HCT116 (cell line): ENCODE measurements around the gene TUB. TPM values are rescaled to one million over a fixed set of nuclear protein-coding genes. Genes with fewer than 3 reads are reported as not detected.

Source experiments
- ATAC-seq: fragments of 200-7000 bp; cut with Tn5 transposase; 2 replicates; pipeline ENCODE4 v1.9.1; 2020; ENCODE audit warnings: mild to moderate bottlenecking, moderate library complexity
- BruUV-seq: library from RNA; stranded (reverse); fragments of 400-500 nt; replicated peaks from 2 replicates; lab custom pipeline; 2021; lab: Mats Ljungman, UMichigan
- CTCF ChIA-PET: fragments of 300-600 bp; sonication (Branson Sonifier 250); formaldehyde crosslinking; loops from one replicate; lab custom pipeline; 2021; ENCODE audit warnings: antibody characterized with exemption; lab: Charles Lee
- POLR2A ChIA-PET: fragments of 300-600, 350-600 bp; sonication (Branson Sonifier 250); formaldehyde crosslinking; loops from one replicate; lab custom pipeline; 2021; ENCODE audit warnings: antibody characterized with exemption; lab: Charles Lee
- RAD21 ChIA-PET, 2 experiments: fragments of 300-600 bp; sonication (Branson Sonifier 250); formaldehyde crosslinking; loops; one replicate each; lab custom pipeline; 2023; ENCODE audit warnings: low total read pairs in 2 of 2; ENCODE audit not compliant: uncharacterized antibody in 2 of 2, unreplicated experiment in 2 of 2, low non-redundant PET in 1 of 2; lab: Charles Lee
- DNase-seq: peaks from one replicate; pipeline ENCODE4 v3.0.0-alpha.2; 2010; ENCODE audit warnings: low read depth, low spot score
- H2AFZ ChIP-seq: fragments of 200-600 bp; shearing (Covaris generic), sonication (generic); 2 replicates; pipeline ENCODE4 v1.6.1; 2017; ENCODE audit warnings: low read depth, mixed run types, mixed read lengths, antibody characterized with exemption, low read length; ENCODE audit not compliant: poor library complexity, severe bottlenecking
- H3K27ac ChIP-seq: 2 replicates; pipeline ENCODE4 v1.5.1; 2012; ENCODE audit warnings: low read depth, low read length
- H3K27me3 ChIP-seq: fragments of 200-600 bp; sonication (generic); 2 replicates; pipeline ENCODE4 v1.6.1; 2016; ENCODE audit warnings: mixed run types, low read length, mixed read lengths; ENCODE audit not compliant: insufficient read depth
- H3K36me3 ChIP-seq, 2 experiments: fragments of 200-500 bp in 1 of 2; fragments of 200-600 bp in 1 of 2; sonication (Bioruptor generic) in 1 of 2; sonication (generic) in 1 of 2; 2 replicates each; pipeline versions ENCODE4 v1.5.1 to v1.6.1; 2014 to 2016; ENCODE audit warnings: low read length in 2 of 2, inconsistent platforms in 1 of 2, mixed read lengths in 1 of 2, mixed run types in 1 of 2; ENCODE audit not compliant: insufficient read depth in 2 of 2, control insufficient read depth in 1 of 2
- H3K4me1 ChIP-seq, 2 experiments: fragments of 200-600 bp in 1 of 2; sonication (generic) in 1 of 2; 2 replicates each; pipeline versions ENCODE4 v1.5.1 to v1.6.1; 2012 to 2017; ENCODE audit warnings: low read length in 2 of 2, inconsistent platforms in 1 of 2, mild to moderate bottlenecking in 1 of 2, mixed read lengths in 1 of 2, mixed run types in 1 of 2, moderate library complexity in 1 of 2; ENCODE audit not compliant: insufficient read depth in 2 of 2, control insufficient read depth in 1 of 2
- H3K4me2 ChIP-seq: fragments of 200-600 bp; sonication (generic); 2 replicates; pipeline ENCODE4 v1.6.1; 2017; ENCODE audit warnings: mixed run types, low read length, mixed read lengths
- H3K4me3 ChIP-seq, 2 experiments: fragments of 200-600 bp in 1 of 2; sonication (generic) in 1 of 2; replicated peaks in 1 of 2; 2 replicates each; pipeline ENCODE4 v1.5.1; 2011 to 2016; ENCODE audit warnings: low read length in 2 of 2, control low read depth in 1 of 2, low read depth in 1 of 2, mild to moderate bottlenecking in 1 of 2, mixed read lengths in 1 of 2, mixed run types in 1 of 2
- H3K79me2 ChIP-seq: fragments of 200-600 bp; sonication (generic); 2 replicates; pipeline ENCODE4 v1.6.1; 2017; ENCODE audit warnings: mild to moderate bottlenecking, mixed run types, low read length, moderate library complexity, mixed read lengths; ENCODE audit not compliant: insufficient read depth
- H3K9ac ChIP-seq: fragments of 200-600 bp; sonication (generic); 2 replicates; pipeline ENCODE4 v1.6.1; 2016; ENCODE audit warnings: low read length, mixed read lengths
- H3K9me2 ChIP-seq: fragments of 200-600 bp; sonication (generic), shearing (Covaris generic); 2 replicates; pipeline ENCODE4 v1.6.1; 2017; ENCODE audit warnings: mixed run types, mild to moderate bottlenecking, moderate library complexity; ENCODE audit not compliant: insufficient read depth
- H3K9me3 ChIP-seq, 2 experiments: fragments of 200-500 bp in 1 of 2; fragments of 200-600 bp in 1 of 2; sonication (Bioruptor generic) in 1 of 2; sonication (generic) in 1 of 2; 2 replicates each; pipeline ENCODE4 v1.6.1; 2014 to 2017; ENCODE audit warnings: low read length in 2 of 2, mixed read lengths in 2 of 2, inconsistent platforms in 1 of 2, low read depth in 1 of 2, mild to moderate bottlenecking in 1 of 2, mixed run types in 1 of 2, moderate library complexity in 1 of 2; ENCODE audit not compliant: control insufficient read depth in 1 of 2, insufficient read depth in 1 of 2
- H4K20me1 ChIP-seq: fragments of 200-600 bp; sonication (generic), shearing (Covaris generic); 2 replicates; pipeline ENCODE4 v1.6.1; 2017; ENCODE audit warnings: mixed run types, mild to moderate bottlenecking, moderate library complexity; ENCODE audit not compliant: insufficient read depth
- CBX3 ChIP-seq: IDR thresholded peaks from 2 replicates; pipeline ENCODE4 v1.6.1; 2012; ENCODE audit warnings: low read depth
- CEBPB ChIP-seq: IDR thresholded peaks from 2 replicates; pipeline ENCODE4 v1.6.1; 2012; ENCODE audit warnings: low read depth
- CTCF ChIP-seq, 3 experiments: fragments of 200-600 bp in 1 of 3; sonication (generic) in 1 of 3; IDR thresholded peaks in 2 of 3; conservative IDR thresholded peaks in 1 of 3; 2 replicates each; pipeline ENCODE4 v1.5.1; 2012 to 2017; ENCODE audit warnings: low read depth in 2 of 3, low read length in 2 of 3, antibody characterized with exemption in 1 of 3, borderline replicate concordance in 1 of 3, control low read depth in 1 of 3, mild to moderate bottlenecking in 1 of 3, mixed read lengths in 1 of 3, mixed run types in 1 of 3, moderate library complexity in 1 of 3; ENCODE audit not compliant: insufficient read depth in 1 of 3
- EGR1 ChIP-seq: IDR thresholded peaks from 2 replicates; pipeline ENCODE4 v1.6.1; 2012; ENCODE audit warnings: low read depth
- ELF1 ChIP-seq: IDR thresholded peaks from 2 replicates; pipeline ENCODE4 v1.6.1; 2012; ENCODE audit warnings: low read depth, borderline replicate concordance
- EZH2 ChIP-seq: fragments of 200-600 bp; sonication (generic); IDR thresholded peaks from 2 replicates; pipeline ENCODE4 v1.6.1; 2017; ENCODE audit warnings: antibody characterized with exemption, mixed run types
- FOSL1 ChIP-seq: IDR thresholded peaks from 2 replicates; pipeline ENCODE4 v1.6.1; 2012; ENCODE audit warnings: low read depth
- JUND ChIP-seq: IDR thresholded peaks from 2 replicates; pipeline ENCODE4 v1.6.1; 2012
- MAX ChIP-seq: IDR thresholded peaks from 2 replicates; pipeline ENCODE4 v1.6.1; 2012
- POLR2A ChIP-seq: IDR thresholded peaks from 2 replicates; pipeline ENCODE4 v1.7.0; 2011; ENCODE audit warnings: borderline replicate concordance; ENCODE audit not compliant: insufficient read depth, insufficient read length; ENCODE audit errors: extremely low read depth
- POLR2AphosphoS5 ChIP-seq: IDR thresholded peaks from 2 replicates; pipeline ENCODE4 v1.6.1; 2011; ENCODE audit warnings: mild to moderate bottlenecking, low read depth, low read length, moderate library complexity
- RAD21 ChIP-seq: IDR thresholded peaks from 2 replicates; pipeline ENCODE4 v1.6.1; 2012; ENCODE audit warnings: low read depth, mild to moderate bottlenecking
- SIN3A ChIP-seq: IDR thresholded peaks from 2 replicates; pipeline ENCODE4 v1.6.1; 2012; ENCODE audit warnings: low read depth
- SRF ChIP-seq: IDR thresholded peaks from 2 replicates; pipeline ENCODE4 v1.6.1; 2012; ENCODE audit warnings: low read depth
- TCF7L2 ChIP-seq: IDR thresholded peaks from 2 replicates; pipeline ENCODE4 v1.7.0; 2011; ENCODE audit warnings: borderline replicate concordance, inconsistent platforms; ENCODE audit not compliant: insufficient read depth, insufficient read length; ENCODE audit errors: extremely low read depth
- YY1 ChIP-seq: IDR thresholded peaks from 2 replicates; pipeline ENCODE4 v1.6.1; 2011; ENCODE audit warnings: low read length, low read depth, moderate library complexity, mild to moderate bottlenecking; ENCODE audit not compliant: insufficient replicate concordance; ENCODE audit errors: extremely low read depth
- ZBTB33 ChIP-seq: IDR thresholded peaks from 2 replicates; pipeline ENCODE4 v1.6.1; 2011; ENCODE audit warnings: mild to moderate bottlenecking, low read length, moderate library complexity; ENCODE audit not compliant: insufficient replicate concordance; ENCODE audit errors: extremely low read depth
- ZFX ChIP-seq: fragments of 450-650 bp; IDR thresholded peaks from 2 replicates; pipeline ENCODE4 v1.6.1; 2017
- ZNF274 ChIP-seq: fragments of 200-500 bp; sonication (Bioruptor generic); IDR thresholded peaks from 2 replicates; pipeline ENCODE4 v1.6.1; 2014; ENCODE audit warnings: mild to moderate bottlenecking, low read depth, low read length, inconsistent platforms
- intact Hi-C: fragments of 100-400 bp; cut with micrococcal nuclease; formaldehyde crosslinking; loops from 2 replicates; pipeline ENCODE4 v1.10.0; 2022
- total RNA-seq: library from RNA; stranded (reverse); gene quantifications from one replicate; pipeline ENCODE4 v1.2.1, GENCODE V29; 2021; ENCODE audit not compliant: unreplicated experiment

The TUB gene
- total RNA-seq, 1 experiment from 2014 or later, result 0.02 TPM

- ChIA-PET RAD21 (no interaction called here), CTCF (no interaction called here), POLR2A (no interaction called here)
- no peaks in the 10 kb centered on the region for H3K36me3 ChIP-seq
- H2AFZ ChIP-seq, result no peak overlapping the region
- ATAC-seq (no peak), DNase-seq (no peak)
- H3K4me1 ChIP-seq, result no peaks in the 10 kb centered on the region
- H3K4me3 ChIP-seq, result no peak overlapping the region
- H3K27ac ChIP-seq, result no peak overlapping the region
- H3K9me3 ChIP-seq, result no peaks in the 10 kb centered on the region
- no TSS peak for BruUV-seq
- no peak overlapping the region for H3K4me2 ChIP-seq
- H4K20me1 ChIP-seq, result no peaks in the 10 kb centered on the region
- H3K9ac ChIP-seq, result no peak overlapping the region
- H3K79me2 ChIP-seq, result no peaks in the 10 kb centered on the region
- intact Hi-C loops, result no loop called here
- TF ChIP-seq YY1 (no peak), RAD21 (no peak), ELF1 (no peak), CEBPB (no peak), ZFX (no peak), SRF (no peak), SIN3A (no peak), MAX (no peak), ZNF274 (no peak), POLR2AphosphoS5 (no peak), CBX3 (no peak), JUND (no peak), POLR2A (no peak), TCF7L2 (no peak), EZH2 (no peak), FOSL1 (no peak), CTCF (IDR thresholded peaks at IDR 0.05 in 2 of 3, conservative IDR thresholded peaks at IDR 0.05 in 1 of 3; ENCODE audit: borderline replicate concordance in 1 of 3, insufficient read depth in 1 of 3, low read depth in 2 of 3, low read length in 2 of 3) (no peak), EGR1 (no peak), ZBTB33 (no peak)
- no peaks in the 10 kb centered on the region for H3K27me3 ChIP-seq
- H3K9me2 ChIP-seq, result no peaks in the 10 kb centered on the region
These were observed 20.0 kb upstream of the TUB start for GRCh38 chr11:8060801-8061554.
